ENCODE measurements around the gene KRT36.

Gene KRT36

GRCh38 chr17:41439375-41439774 lies 50.3 kb downstream of the KRT36 start:
- DNase-seq (ENCODE audit: low spot score) = no peak

DNA sequence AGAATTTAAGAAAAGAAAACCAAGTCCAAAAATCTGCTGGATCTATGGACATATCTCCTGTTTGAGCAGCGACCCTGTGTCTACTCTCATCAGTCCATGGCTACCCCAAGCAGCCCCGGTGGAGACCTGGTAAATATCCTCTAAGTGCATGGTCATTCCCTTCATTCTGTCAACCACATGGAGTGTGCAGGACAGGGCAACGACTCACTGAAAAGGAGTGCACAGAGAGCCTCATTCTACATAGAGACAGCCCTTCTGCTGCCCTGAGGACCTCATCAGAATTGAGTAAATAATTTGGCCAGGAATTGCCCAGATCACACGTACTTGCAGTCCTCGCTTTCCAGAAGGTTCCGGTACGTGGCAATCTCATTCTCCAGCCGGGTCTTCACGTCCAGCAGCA lies 51.9 kb downstream of the KRT36 start:
- no peak for DNase-seq (ENCODE audit: low spot score)

DNA sequence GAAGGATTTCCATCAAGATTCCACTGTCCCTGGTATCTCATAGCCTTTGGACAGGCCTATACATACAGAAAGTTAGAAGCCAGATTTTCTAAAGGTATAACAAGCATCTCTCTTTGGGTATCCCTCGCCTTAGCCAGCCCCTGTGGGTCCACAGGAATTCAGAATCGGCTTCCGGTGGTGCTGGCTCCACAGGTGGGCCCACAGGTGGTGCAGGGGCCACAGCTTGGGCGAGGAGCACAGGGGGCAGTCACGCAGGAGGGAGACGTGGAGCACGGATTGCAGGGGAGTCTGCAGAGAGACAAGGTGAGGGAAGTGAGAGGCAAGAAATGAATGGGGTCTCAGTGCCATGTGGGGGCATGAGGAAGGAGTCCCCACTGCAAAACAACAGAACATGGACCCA lies 52.5 kb downstream of the KRT36 start:
- DNase-seq (ENCODE audit: low spot score) = no peak
